GM12875 (cell line): ENCODE measurements around the gene JAKMIP2.
"Not testable (repeated sequence)": the region's sequence is repeated elsewhere in the genome, so short reads cannot be mapped to it uniquely, and the experiment has no call there.

Experiments
- H3K4me3 ChIP-seq: one replicate; pipeline ENCODE4 v1.5.1; 2011; ENCODE audit warnings: low read depth, low read length, control low read depth
- TF ChIP-seq, protein P1 (sequence below): IDR thresholded peaks from 2 replicates; pipeline ENCODE4 v1.5.1; 2011; ENCODE audit warnings: low read depth, mild to moderate bottlenecking, control low read depth, inconsistent platforms, low read length, moderate library complexity, borderline replicate concordance; ENCODE audit not compliant: insufficient read depth

Gene JAKMIP2

GRCh38 chr5:147819261-147819770 is 36.8 kb upstream of the JAKMIP2 start:
- no peak overlapping the region for H3K4me3 ChIP-seq
- TF ChIP-seq, protein P1, sequence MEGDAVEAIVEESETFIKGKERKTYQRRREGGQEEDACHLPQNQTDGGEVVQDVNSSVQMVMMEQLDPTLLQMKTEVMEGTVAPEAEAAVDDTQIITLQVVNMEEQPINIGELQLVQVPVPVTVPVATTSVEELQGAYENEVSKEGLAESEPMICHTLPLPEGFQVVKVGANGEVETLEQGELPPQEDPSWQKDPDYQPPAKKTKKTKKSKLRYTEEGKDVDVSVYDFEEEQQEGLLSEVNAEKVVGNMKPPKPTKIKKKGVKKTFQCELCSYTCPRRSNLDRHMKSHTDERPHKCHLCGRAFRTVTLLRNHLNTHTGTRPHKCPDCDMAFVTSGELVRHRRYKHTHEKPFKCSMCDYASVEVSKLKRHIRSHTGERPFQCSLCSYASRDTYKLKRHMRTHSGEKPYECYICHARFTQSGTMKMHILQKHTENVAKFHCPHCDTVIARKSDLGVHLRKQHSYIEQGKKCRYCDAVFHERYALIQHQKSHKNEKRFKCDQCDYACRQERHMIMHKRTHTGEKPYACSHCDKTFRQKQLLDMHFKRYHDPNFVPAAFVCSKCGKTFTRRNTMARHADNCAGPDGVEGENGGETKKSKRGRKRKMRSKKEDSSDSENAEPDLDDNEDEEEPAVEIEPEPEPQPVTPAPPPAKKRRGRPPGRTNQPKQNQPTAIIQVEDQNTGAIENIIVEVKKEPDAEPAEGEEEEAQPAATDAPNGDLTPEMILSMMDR: no peak

DNA sequence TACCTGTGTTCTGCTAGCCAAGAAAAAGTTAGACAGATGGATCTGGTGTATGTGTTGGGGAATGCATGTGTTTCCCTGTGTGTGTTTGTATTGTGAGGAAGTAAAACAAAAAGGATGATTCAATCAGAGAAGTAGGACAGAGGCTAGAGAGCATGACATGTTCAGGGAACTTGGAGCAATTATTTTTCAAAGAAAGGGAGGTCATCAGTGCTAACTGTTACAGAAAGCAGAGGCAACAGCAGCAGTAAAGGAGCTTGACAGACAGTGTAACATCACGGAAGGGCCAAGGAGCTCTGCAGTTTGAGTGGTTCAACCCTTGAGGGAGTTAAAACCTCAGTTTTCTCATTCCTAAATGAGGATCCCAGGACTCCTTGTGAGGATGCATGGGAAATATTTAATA is 35.8 kb upstream of the JAKMIP2 start:
- H3K4me3 ChIP-seq: no peak overlapping the region
- TF ChIP-seq, protein P1: no peak

GRCh38 chr5:147813696-147814095 is 31.2 kb upstream of the JAKMIP2 start:
- TF ChIP-seq, protein P1: no peak
- H3K4me3 ChIP-seq: no peak overlapping the region

GRCh38 chr5:147809830-147810666 is 27.5 kb upstream of the JAKMIP2 start:
- no peak overlapping the region for H3K4me3 ChIP-seq
- TF ChIP-seq, protein P1: no peak

GRCh38 chr5:147805030-147805454 is 22.5 kb upstream of the JAKMIP2 start:
- TF ChIP-seq, protein P1: no peak

GRCh38 chr5:147804334-147804733 is 21.8 kb upstream of the JAKMIP2 start:
- TF ChIP-seq, protein P1: no peak

More at GRCh38 chr5:147805030-147805454, 22.5 kb upstream of the JAKMIP2 start:
- no peak overlapping the region for H3K4me3 ChIP-seq

GRCh38 chr5:147803926-147804325 is 21.4 kb upstream of the JAKMIP2 start:
- no peak overlapping the region for H3K4me3 ChIP-seq
- TF ChIP-seq, protein P1: no peak

More at GRCh38 chr5:147804334-147804733, 21.8 kb upstream of the JAKMIP2 start:
- no peak overlapping the region for H3K4me3 ChIP-seq

GRCh38 chr5:147803161-147803560 is 20.6 kb upstream of the JAKMIP2 start:
- H3K4me3 ChIP-seq: not testable (repeated sequence)
